ENCODE results near the gene CENPA. TPM values are rescaled to one million over a fixed set of nuclear protein-coding genes. Genes with fewer than 3 reads are reported as not detected.

Gene CENPA
- total RNA-seq, 4 donors from 2014 or later: 3.3 to 3.5 TPM; not detected in 2

DNA sequence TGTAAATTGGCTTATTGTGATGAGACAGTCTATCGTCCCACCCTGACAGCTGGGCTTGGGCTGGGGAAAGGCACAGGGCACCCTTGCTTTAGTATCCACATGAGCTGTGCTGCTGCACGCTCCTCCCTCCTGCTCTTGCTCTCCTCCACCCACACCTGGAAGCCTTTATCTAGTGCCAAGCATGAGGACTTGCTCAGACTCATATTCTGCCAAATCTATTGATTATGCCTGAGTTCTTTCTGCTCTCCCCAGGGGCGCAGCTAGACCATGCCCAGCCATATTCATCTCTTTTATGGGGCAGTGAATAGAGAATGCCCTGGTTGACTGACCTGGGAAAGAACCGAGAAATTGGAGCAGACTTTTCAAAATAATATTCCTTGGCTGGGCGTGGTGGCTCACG lies 33.1 kb downstream of the CENPA start:
- Histone ChIP-seq H3K9me3 (no peaks in the 10 kb centered on the region), H3K36me3 (no peaks in the 10 kb centered on the region), H3K4me3 (no peak overlapping the region), H3K27me3 (peaks cover 0 to 7% of the 10 kb centered on the region in 2 donors), H3K27ac (no peak overlapping the region), H3K4me1 (no peaks in the 10 kb centered on the region)
- DNase-seq (ENCODE audit: low spot score in 2 of 2): no peak
- WGBS, 2 donors: 72 to 73% methylated on average over 6 of the region's 6 CpGs
- TF ChIP-seq, protein P1, sequence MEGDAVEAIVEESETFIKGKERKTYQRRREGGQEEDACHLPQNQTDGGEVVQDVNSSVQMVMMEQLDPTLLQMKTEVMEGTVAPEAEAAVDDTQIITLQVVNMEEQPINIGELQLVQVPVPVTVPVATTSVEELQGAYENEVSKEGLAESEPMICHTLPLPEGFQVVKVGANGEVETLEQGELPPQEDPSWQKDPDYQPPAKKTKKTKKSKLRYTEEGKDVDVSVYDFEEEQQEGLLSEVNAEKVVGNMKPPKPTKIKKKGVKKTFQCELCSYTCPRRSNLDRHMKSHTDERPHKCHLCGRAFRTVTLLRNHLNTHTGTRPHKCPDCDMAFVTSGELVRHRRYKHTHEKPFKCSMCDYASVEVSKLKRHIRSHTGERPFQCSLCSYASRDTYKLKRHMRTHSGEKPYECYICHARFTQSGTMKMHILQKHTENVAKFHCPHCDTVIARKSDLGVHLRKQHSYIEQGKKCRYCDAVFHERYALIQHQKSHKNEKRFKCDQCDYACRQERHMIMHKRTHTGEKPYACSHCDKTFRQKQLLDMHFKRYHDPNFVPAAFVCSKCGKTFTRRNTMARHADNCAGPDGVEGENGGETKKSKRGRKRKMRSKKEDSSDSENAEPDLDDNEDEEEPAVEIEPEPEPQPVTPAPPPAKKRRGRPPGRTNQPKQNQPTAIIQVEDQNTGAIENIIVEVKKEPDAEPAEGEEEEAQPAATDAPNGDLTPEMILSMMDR (IDR thresholded peaks at IDR 0.05): no peak

DNA sequence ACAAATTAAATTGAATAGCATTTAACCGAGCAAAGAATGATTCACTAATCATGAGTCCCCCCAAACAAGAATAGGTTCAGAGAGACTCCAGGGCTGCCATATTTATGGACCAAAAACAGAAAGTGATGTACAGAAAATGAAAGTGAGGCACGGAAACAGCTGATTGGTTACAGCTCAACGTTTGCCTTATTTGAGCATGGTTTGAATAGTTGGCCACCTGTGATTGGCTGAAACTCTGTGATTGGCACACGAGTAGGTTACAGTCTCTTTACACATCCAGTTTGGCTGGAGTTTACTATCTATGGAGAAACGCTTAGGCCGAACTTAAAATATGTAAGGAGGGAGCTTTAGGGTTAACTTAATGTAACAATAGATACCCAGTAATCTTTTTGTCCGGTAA lies 35.1 kb downstream of the CENPA start:
- Histone ChIP-seq H3K4me1 (no peaks in the 10 kb centered on the region), H3K27ac (no peak overlapping the region), H3K4me3 (no peak overlapping the region), H3K36me3 (no peaks in the 10 kb centered on the region), H3K9me3 (no peaks in the 10 kb centered on the region), H3K27me3 (peaks cover 0 to 7% of the 10 kb centered on the region in 2 donors)
- TF ChIP-seq, protein P1 (IDR thresholded peaks at IDR 0.05): no peak
- TF ChIP-seq EP300 (IDR thresholded peaks at IDR 0.05) (no peak), POLR2A (IDR thresholded peaks at IDR 0.05) (no peak)
- 80 to 86% methylated on average over 7 of the region's 7 CpGs for WGBS, 2 donors
- DNase-seq (ENCODE audit: low spot score in 2 of 2): no peak

DNA sequence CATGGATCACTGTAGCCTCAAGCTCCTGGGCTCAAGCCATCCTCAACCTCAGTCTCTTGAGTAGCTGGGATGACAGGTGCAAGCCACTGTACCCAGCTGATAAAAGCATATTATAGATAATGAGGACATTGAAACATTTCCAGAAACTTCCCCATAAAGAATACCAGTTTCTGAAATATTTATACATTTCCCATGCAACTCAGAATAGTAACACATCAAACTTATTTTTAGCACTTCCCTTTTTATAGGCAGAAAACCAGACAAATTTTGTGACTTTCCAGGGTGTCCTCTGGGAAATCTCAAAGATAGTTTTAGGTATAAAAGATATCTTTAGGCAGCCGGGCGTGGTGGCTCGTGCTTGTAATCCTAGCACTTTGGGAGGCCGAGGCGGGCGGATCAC lies 37.0 kb downstream of the CENPA start:
- TF ChIP-seq EP300 (IDR thresholded peaks at IDR 0.05) (no peak), POLR2A (IDR thresholded peaks at IDR 0.05) (no peak)
- TF ChIP-seq, protein P1 (IDR thresholded peaks at IDR 0.05): no peak
- Histone ChIP-seq H3K4me1 (no peaks in the 10 kb centered on the region), H3K36me3 (no peaks in the 10 kb centered on the region), H3K4me3 (no peak overlapping the region), H3K9me3 (no peaks in the 10 kb centered on the region), H3K27ac (no peak overlapping the region), H3K27me3 (peaks cover 0 to 7% of the 10 kb centered on the region in 2 donors)
- 85 to 92% methylated on average over 6 of the region's 6 CpGs for WGBS, 2 donors
- DNase-seq (ENCODE audit: low spot score in 2 of 2): no peak

DNA sequence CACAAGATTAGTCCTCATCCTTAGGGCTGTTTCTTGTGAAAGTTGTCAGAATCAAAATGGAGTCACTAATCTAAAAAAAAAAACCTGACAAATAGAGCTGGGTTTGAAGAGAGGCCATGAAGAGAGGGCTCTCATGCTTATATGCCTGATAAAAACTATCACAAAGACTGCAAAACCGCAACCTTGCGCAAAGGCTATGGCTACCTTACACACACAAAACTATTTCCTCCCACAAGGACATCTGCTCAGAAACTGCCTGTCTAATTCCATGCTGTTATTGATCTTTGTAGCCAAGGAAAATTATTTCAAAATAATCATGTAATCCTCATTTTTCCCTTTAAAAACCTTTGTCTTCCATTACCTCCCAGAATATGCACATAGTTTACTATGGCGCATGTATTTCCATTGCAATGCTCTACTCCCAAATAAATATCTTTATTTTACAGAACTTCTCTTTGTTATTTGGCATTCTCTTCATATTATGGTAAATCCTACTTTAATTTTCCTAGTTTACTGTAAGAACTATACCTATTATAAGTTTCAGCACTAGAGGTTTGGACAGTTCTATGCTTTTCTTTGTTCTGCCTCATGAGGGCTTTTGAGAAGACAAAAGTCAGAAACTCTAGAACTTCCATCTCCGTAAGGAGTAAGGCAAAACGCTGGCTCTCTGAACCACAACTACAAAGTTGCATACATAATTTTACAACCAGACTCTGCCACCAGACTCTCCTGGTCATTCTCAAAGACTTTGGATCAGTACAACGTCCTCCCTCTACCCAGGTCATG lies 52.5 kb downstream of the CENPA start:
- WGBS, 2 donors: 56 to 58% methylated on average over 6 of the region's 6 CpGs
- peaks cover 0 to 42% of the 10 kb centered on the region in 2 donors for H3K27me3 ChIP-seq

More for the DNA sequence above, 52.5 kb downstream of the CENPA start:
- H3K4me1 ChIP-seq: no peaks in the 10 kb centered on the region
- no peak overlapping the region for H3K4me3 ChIP-seq
- TF ChIP-seq EP300 (IDR thresholded peaks at IDR 0.05) (no peak), POLR2A (IDR thresholded peaks at IDR 0.05) (no peak)
- TF ChIP-seq, protein P1 (IDR thresholded peaks at IDR 0.05): no peak
- no peak for DNase-seq (ENCODE audit: low spot score in 2 of 2)
- no peaks in the 10 kb centered on the region for H3K36me3 ChIP-seq
- no peaks in the 10 kb centered on the region for H3K9me3 ChIP-seq
- H3K27ac ChIP-seq: no peak overlapping the region

Measured in tibial nerve (tissue), 4 donors.